HUDEP-2 (cell line): ENCODE measurements around the gene FNBP1.

Experiments
- DNase-seq, 76 experiments: peaks; one replicate each; lab custom pipeline; 2025; ENCODE audit not compliant: unreplicated experiment in 76 of 76; lab: John Stamatoyannopoulos, UW

The FNBP1 gene

DNA sequence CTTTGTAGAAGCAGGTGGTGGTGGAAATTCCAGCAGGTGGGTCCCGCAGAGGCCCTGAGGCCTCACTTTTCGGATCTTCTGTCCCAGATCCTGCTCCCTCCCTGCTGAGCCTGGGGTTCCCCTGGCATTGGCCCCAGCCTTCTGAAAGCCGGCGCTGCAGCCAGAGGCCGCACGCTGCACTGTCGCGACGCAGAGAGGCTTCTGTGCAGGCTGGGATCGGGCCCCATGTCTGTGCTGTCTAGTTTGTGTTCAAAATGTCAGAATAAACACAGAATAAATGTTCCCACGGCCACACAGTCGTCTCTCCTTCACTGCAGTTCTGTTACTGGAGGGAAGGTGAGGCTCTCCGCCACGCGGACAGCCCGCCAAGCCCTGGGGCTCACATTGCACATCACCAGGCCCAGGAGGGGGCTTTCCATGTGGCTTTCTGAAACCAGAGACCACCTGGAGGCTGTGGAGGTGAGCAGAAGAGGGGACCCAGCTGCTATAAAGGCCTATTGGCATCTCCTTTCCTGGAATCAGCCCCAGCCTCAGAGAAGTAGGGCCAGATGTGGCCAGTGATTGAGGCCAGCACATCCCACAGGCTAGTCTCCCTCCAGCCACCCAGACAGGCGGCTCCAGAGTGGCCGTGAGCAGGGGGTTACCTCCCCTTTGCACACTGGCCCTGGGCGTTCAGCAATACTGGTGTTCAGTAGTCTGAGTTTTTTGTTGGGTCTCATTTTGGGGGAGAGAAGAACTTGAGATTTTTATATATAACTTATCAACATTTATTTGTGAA lies 161.3 kb downstream of the FNBP1 start:
- no peak for DNase-seq

DNA sequence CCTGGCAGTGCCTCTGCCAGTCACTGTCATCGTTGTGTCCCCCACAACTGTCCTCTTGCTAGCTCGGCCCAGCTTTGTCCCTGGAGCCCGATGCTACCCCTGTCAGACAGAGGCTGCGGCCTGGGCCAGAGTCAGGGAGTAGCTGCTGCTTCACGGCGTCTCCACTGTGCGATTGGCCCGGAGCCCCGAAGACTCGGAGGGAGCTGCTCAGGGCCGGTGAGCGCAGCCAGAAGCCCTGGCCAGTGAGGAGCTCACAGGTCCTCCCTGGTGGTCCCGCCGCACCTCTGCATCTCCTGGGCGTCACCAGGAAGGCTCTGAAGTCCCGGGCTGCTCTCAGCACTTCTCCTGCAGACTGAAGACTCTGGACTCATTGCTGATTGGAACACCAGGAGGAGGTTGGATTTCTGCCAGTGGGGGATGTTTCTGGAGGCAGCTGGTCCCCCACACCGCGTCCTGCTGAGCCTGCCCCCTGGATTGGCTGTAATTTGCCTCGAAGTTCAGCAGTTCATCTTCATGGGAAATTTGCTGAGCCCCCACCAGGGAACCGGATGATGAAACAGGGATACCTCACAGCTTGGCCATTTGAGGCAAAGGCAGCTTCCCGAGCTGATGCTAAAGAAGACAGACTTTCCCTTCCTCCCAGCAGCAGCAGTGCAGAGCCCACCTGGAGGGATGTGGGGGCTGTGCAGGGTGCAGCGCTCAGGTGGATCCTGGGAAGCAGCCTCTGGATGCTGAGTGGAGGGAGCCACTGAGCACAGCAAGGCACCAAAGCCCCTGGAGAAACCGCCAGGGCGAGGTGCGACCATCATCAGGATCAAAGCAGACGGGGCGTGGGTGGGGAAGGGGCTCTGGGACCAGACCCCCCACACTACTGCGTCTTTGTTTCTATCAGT lies 162.1 kb downstream of the FNBP1 start:
- no peak for DNase-seq

DNA sequence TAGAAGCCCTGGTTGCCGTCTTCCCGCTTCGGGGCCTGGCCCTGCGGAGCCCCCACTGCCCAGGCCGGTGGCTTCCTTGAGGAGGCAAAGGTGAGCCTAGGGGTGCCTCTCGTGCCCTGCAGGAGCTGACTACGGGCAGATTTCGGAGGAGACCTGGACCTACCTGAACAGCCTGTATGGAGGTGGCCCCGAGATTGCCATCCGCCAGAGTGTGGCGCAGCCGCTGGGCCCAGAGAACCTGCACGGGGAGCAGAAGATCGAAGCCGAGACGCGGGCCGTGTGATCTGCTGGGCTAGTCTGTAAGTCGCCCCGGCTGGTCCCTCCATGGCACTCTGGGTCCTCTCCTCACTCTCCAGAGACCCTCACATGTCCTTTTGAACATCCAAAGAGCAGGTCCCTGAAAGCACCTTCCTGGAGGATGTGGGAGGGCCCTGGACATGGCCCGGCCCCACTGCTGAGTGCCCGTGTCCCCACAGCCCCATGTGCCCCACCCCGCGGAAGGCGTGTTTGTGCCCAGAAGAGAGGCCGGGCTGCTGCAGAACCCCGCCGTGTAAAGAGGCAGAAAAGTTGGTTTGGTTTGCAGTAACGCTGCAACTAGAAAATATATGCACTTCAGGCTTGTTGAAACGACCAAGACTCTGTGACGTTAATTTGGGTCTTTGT lies 162.9 kb downstream of the FNBP1 start:
- no peak for DNase-seq

DNA sequence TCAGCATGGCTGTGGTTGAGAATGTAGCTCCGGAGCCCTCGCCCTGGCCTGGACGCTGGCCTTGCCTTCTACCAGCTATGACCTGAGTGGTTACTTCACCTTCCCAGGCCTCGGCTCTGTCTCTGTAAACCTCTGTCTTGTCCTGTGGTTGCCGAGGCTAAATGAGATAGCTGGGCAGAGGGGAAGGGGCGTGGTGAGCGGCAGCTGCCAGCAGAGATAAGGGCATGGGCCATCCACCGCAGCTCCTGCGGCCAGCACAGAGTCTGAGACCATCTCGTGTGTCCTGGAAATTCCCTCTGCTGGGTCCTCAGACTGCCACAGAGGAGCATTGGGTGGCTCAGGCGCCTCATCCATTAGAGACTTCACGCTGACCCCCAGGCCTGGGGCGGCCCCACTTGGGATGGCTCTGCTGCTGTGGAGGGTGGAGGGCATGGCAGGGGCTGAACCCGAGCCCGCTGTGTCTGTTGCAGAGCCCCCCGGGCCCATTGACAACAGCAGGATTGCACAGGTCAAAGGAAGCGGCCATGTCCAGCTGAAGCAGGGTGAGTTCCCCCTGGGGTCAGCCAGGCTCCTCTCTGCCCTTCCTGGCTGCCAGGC lies 163.8 kb downstream of the FNBP1 start:
- peak; percentile 22 to 95 (median 88) for DNase-seq

DNA sequence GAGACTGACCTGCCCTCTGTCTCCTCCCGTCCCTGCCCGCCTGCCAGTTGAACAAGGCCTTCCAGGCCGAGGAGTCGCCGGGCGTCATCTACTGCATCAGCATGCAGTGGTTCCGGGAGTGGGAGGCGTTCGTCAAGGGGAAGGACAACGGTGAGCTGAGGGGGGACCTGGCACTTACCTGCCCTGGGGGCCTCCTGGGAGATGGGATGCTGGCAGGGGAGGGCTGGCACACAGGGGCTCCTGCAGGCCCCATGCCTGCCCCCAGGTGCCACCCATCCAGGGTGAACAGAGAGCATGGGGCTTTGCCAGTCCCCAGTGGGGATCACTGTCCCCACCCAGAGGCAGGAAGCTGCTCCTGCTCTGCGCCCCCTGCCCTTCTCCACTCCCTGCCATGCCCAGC lies 164.7 kb downstream of the FNBP1 start:
- peak in 12 of 76 experiments; percentile 14 to 37 (median 21) for DNase-seq

DNA sequence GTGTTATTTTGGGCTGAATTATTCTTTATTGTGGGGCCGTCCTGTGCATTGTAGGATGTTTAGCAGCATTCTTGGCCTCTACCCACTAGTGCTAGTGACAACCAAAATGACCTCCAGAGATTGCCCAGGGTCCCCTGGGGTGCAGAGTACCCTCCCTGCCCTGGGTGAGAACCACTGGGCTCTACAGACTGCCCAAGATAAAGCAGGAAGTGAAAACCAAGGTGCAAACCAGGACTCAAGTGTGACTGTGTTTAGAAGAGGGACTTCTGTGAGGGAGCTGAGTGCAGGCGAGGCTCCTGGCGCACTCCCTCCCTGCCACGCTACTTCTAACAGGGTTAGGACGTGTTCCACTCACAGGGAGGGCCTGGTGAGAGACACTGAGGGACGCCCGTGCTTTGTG lies 166.2 kb downstream of the FNBP1 start:
- no peak for DNase-seq

DNA sequence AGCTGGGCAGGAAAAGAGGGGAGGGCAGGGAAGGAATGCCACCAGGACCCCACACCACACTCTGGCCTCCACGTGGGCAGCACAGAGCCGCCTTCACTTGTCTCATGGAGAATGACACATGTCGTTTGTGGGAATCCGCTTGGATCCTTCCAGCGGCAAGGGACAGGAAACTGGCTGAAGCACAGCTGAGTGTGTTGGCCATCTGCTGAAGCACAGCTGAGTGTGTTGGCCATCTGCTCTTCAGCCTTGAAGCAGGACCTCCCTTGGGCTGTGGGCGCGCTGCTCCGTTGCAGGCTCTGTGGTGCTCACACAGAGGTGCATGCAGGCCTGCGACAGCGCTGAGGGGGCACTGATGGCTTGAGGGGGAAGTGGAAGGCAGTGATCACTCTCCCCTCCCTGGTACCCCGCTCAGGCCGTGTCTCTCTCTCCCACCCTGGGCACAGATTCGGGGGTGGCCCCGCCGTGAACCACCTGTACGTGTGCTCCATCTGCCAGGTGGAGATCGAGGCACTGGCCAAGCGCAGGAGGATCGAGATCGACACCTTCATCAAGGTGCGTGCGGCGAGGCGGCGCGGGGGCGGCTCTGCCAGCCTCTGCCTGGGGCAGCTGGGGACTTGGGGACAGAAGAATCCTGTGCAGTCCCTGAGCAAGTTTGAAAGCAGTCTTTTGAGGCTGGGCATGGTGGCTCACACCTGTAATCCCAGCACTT lies 167.1 kb downstream of the FNBP1 start:
- DNase-seq = no peak

DNA sequence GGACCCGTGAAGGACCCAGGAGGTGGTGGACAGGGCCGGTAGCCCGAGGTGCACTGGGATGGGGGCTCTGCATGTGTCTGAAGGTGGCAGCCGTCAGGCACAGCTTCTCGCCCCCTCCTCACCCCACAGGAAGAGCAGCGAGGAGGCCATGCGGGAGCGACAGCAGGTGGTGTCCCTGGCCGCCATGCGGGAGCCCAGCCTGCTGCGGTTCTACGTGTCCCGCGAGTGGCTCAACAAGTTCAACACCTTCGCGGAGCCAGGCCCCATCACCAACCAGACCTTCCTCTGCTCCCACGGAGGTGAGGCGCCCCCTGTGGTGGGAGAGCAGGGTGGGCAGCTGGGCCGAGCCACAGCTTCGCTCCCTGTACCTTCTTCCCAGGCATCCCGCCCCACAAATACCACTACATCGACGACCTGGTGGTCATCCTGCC lies 167.8 kb downstream of the FNBP1 start:
- no peak for DNase-seq

DNA sequence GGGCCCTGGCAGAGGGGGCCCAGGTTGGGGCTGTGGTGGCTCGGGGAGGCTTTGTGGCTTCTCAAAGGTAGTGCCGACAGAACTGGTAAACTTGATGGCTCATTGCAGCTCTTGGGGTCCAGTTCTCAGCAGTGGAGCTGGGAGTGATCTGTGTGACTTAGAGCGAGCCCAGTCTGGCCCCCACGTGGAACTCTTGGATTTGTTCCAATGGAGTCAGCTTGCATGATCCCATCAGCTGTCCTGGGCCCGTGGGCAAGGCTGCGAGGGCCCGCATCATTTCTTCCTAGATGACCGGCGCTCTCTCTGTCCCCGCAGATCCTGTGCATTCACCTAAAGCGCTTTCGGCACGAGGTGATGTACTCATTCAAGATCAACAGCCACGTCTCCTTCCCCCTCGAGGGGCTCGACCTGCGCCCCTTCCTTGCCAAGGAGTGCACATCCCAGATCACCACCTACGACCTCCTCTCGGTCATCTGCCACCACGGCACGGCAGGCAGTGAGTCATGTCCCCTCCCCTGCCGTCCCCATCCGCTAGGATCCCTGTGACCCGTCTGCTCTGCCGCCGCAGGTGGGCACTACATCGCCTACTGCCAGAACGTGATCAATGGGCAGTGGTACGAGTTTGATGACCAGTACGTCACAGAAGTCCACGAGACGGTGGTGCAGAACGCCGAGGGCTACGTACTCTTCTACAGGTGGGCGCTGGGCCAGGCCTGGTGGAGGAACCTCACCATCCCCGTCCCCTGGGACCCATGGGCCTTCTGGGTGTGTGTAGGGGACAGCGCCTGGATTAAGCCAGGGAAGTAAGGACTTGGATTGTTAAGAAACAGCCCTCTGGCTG lies 168.5 kb downstream of the FNBP1 start:
- DNase-seq = no peak

DNA sequence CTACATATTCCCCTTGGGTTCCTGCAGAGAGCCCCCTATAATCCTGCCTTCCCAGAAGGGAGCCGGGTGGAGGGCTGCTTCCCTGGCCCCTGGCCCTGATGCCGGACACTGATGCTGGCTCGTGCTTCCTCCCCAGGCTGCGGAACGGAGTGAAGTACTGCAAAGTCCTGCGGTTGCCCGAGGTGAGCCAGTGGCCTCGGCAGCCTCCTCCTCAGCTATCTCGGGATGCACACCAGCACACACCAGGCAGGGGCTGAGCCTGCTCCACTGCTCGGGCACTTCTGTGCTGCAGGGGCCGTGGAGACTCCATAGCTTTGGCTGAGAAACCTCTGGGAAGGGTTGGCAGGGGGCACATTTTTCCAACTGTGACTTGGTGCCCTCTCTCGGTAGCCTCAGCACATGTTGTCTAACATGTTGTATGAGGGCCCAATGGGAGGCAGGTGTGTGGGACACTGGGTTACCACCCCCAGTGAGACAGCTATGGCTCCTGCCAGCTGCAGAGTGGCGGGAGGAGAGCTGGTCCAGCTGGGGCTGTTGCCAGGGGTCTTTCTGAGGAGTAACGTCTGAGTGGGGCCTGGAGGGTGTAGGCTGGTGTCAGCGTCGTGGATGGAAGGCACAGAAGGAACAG lies 169.3 kb downstream of the FNBP1 start:
- DNase-seq = no peak

DNA sequence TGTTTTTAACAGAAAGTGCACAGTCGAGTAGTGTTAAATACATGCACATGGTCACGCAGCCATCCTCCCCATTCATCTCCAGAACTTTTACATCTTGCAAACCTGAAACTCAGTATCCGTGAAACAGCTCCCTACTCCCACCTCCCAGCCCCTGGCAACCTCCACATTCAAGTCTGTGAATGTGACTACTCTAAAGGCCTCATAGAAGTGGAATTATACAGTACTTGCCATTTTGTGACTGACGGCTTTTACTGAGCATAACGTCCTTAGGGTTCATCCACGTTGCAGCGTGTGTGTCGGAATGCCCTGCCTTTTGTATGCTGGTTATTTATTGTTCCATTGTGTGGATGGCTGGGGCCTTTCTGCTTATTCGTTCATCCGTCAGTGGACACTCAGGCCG lies 171.9 kb downstream of the FNBP1 start:
- DNase-seq = no peak

DNA sequence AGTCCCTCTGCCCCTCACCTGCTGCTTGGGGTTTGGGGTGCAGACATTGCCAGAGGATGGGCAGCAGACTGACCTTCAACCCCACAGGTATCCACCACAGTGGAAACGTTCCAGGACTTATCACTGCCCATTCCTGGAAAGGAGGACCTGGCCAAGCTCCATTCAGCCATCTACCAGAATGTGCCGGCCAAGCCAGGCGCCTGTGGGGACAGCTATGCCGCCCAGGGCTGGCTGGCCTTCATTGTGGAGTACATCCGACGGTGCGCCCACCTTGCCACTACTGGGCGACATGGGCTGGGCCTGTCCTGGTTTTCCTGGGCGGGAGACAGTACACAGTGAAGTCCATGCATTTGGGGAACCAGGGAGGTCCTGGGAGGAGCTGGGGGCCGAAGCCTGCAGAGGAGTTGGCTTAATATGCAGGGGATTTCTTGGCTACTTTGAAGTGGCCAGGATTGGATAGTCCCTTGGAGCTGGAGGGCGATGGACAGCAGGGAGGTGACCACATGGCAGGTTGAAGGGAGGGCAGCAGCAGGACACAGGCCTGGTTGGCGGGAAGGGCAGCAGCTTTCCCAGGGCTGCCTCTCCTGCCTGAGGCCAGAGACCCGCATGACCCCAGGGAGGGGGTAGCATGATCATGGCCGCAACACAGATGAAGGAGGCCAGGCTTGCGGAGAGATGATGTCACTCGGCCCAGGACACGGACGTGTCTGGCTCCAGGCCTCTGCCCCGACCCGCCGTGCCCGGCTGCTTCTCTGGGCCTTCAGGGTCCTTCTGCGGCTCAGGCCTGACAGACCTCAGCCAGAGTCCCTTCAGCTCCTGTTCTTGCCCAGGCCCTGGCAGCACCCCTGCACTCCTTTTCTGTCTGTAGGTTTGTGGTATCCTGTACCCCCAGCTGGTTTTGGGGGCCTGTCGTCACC lies 173.1 kb downstream of the FNBP1 start:
- DNase-seq = no peak

DNA sequence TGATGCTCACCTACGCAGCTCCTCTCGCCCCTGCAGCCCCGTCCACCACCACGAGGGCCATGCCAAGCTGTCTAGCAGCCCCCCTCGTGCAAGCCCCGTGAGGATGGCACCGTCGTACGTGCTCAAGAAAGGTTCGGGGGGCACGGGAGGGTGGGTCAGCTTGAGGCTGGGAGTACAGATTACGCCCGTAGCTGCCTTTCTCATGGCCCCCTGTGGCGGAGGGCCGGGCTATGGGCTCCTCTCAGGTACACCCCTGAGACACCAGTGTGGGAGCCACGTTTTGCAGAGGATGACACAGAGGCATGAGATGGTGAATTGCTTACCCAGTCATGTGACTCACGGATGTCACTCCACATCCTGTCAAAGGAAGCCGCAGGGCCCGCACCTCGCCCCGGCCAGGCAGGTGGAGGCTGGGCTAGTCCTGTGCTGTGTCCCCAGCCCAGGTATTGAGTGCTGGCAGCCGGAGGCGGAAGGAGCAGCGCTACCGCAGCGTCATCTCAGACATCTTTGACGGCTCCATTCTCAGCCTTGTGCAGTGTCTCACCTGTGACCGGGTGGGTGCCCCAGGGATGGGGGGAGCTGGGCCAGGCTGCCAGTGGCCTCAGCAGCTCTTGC lies 174.0 kb downstream of the FNBP1 start:
- no peak for DNase-seq

DNA sequence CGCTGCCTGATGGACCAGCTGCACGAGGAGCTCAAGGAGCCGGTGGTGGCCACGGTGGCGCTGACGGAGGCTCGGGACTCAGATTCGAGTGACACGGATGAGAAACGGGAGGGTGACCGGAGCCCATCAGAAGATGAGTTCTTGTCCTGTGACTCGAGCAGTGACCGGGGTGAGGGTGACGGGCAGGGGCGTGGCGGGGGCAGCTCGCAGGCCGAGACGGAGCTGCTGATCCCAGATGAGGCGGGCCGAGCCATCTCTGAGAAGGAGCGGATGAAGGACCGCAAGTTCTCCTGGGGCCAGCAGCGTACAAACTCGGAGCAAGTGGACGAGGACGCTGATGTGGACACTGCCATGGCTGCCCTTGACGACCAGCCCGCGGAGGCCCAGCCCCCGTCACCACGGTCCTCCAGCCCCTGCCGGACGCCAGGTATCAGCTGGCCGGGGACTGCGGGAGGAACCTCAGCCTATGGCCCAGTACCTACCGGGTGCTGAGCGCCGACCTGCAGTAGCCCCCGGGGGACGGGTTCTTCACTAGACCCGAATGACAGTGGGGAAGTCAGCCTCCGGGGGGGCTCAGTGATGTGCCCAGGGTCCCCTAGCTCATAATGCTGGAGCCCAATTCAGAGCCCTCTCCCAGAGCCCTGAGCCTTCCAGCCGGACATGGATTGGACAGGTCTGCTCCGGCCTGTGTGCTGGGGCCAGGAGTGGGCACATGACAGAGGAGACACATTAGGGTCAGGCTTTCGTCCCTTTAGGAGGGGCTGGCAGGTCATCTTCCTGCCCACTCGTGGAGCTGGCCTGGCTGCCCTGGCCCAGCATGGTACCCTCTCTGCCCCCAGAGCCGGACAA lies 174.7 kb downstream of the FNBP1 start:
- no peak for DNase-seq

DNA sequence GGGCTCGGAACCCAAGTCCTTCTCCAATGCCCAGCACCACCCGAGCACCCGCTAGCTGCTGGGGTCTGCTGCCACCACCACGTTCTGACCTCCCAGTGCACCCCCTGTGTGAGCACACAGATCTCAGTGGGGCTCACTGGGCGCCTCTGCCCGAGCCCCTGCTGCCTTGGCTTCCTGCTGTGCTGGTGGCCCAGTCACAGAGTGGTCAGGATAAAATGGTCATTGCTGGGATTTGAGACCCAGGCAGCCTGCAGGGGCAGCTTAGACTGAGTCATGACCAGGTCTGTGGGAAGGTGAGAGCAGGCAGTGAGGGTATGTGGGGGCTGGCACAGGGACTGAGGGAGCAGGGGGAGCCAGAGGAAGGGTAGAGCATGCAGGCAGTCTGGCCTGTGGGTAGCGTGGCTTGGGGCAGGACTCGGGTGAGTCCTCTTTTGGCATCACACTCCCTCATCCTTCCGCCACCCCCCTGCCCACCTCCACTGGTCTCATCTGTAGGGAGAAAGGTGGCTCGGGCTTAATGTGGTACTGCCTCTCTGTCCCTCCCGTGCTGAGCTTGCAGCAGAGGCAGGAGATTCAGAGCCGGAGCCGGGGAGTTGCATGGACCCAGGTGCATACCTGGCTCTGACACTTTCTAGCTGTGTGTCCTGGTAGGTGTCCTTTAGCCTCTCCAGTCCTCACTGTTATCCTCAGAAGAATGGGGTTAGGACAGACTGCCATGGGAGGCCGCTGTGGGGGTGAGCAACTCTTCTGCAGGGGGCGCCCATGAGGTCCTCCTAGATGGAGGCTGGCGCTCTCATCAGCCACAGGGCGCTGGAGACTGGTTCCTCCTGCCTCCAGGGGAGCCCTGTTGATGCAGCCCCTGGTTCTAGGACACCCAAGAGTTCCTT lies 175.6 kb downstream of the FNBP1 start:
- DNase-seq = peak in 2 of 76 experiments; percentile 14 to 16
